Stimulated activated CD4-positive, alpha-beta T cell treated with anti-CD3 and anti-CD28 coated beads, Interleukin-12 subunit alpha, Interleukin-12 subunit beta, amount 100 ng/mL, for 4 hours (primary cell): ENCODE results near the gene RAI14.
"Not testable (repeated sequence)": the region's sequence is repeated elsewhere in the genome, so short reads cannot be mapped to it uniquely, and the experiment has no call there.

Experiments used
- DNase-seq: peaks from one replicate; pipeline ENCODE4 v3.0.0-alpha.2; 2020

The RAI14 gene

DNA sequence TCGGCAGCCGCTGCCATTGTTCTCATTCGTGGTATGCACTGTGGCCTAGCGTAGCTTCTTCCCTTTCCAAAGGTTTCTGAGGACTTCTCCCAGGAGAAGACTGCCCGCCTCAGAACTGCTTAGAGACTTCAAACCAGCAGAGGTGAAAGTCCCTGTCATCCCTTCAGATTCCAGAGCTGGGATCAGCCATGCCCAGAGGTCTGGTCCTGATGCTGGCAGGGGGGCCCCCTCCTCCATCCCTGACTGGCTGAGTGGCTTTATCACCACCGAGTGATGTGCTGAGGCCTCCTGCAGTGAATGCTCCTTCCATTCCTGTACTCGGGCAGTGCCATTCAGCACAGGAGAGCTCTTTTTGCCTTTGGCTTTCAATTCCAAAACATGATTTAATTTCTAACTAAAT lies 174.7 kb downstream of the RAI14 start:
- DNase-seq: not testable (repeated sequence)

DNA sequence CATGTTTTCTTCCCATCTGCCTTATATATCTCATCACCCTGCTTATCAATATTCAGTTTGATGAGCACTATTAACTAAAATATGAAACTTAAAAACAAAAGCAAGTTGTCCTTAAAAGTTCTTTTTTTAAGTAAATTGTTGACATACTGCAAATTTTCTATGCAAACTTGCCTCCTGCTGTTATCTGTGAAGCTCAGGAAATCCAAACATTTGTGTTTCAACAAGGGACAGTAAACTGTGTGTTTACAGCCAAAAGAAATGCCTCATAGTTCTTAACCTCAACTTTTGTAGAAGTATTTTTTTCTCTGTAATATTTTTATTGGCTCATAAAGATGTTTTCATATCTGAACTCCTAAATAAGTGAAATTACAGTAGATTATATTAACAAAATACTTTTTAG lies 175.2 kb downstream of the RAI14 start:
- DNase-seq: no peak

DNA sequence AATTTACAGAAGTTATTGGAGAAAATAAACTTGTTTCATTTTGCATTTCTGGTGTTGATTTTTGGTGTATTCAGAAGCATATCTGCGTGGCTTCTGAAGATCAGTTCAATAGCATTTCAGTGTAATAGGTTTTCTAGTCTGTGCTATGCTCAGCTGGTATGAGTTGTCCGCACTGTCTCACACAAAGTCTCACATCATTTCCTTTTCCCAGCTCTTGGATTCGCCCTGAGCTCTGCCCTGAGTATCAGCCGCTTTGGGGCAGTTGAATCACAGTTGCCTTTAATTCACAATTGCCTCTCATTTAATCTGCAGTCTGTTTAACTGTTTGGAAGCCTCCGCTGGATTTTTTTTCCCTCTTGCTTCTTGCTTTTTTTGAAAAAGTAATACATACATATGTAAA lies 176.4 kb downstream of the RAI14 start:
- no peak for DNase-seq

DNA sequence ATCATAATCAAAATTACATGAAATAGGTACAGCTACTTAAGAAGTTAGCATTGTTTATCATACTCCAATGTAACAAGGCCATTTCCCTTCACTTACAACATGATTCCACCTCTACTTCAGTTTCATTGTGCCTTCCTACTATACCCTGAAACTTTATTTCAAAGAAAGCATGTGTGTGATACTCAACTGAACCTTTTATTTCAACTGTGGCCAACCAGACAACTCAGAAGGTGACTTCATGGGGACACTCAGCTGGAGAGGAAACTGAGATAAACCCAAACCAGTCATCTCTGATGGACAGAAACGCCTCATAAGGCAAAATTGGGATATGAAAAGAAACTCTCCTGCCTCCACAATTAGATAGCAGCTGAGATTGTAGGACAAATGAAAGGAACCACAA lies 177.0 kb downstream of the RAI14 start:
- DNase-seq: no peak

DNA sequence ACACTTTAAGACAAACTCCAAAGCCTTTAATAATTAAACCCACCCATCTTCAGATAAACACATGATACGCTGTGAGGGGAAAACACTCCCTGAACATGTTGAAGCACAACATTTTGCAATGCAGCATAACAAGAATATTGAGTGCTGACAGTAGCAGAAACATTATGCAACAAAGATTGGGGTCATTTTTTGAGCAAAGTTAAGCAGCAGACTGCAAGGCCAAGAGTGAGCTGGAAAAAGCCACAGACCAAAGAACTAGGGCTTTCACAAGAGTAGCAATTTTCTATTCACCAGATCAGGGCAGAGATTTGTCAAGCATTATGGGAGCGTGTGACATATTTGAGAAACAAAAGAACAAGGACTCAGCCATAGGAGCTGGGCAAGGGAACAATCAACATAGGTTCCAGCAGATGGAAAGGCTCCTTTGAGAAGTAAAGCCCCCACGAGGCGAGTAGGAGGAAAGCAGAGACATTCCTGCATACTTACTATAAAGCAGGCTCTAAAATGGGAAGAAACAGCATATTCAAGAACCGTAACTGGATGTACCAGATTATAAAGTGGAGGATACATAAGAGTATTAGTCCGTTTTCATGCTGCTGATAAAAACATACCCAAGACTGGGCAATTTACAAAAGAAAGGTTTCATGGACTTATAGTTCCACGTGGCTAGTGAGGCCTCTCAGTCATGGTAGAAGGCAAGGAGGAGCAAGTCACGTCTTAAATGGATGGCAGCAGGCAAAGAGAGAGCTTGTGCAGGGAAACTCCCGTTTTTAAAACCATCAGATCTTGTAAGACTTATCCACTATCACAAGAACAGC lies 178.1 kb downstream of the RAI14 start:
- DNase-seq: no peak

DNA sequence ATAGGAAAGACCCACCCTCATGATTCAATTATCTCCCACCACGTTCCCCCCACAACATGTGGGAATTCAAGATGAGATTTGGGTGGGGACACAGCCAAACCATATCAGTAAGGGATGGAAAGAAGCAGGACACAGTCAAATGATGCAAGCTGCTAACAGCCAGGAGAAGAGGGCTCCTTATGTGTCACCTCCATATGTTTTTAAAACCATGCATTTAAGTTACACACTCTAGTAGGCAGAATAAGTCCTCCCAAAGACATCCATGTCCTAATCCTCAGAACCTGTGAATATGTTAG lies 178.6 kb downstream of the RAI14 start:
- DNase-seq: no peak

DNA sequence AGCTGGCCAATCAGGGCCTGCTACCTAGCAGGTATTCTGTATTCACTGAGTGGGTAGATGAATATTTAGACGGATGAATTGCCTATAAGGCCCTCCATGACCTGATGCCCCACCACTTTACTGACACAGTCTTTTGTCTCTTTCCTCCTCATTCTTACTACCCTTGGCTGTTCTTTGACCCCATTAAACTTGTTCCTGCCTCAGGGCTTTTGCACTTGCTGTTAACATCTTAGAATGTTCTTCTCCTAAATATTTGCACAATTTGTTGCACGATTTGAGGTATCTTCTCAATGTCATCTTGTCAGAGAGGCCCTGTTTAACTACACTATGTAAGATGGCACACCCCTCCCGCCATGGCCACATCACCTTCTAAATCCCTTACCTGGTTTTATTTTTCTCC lies 179.5 kb downstream of the RAI14 start:
- DNase-seq: no peak

DNA sequence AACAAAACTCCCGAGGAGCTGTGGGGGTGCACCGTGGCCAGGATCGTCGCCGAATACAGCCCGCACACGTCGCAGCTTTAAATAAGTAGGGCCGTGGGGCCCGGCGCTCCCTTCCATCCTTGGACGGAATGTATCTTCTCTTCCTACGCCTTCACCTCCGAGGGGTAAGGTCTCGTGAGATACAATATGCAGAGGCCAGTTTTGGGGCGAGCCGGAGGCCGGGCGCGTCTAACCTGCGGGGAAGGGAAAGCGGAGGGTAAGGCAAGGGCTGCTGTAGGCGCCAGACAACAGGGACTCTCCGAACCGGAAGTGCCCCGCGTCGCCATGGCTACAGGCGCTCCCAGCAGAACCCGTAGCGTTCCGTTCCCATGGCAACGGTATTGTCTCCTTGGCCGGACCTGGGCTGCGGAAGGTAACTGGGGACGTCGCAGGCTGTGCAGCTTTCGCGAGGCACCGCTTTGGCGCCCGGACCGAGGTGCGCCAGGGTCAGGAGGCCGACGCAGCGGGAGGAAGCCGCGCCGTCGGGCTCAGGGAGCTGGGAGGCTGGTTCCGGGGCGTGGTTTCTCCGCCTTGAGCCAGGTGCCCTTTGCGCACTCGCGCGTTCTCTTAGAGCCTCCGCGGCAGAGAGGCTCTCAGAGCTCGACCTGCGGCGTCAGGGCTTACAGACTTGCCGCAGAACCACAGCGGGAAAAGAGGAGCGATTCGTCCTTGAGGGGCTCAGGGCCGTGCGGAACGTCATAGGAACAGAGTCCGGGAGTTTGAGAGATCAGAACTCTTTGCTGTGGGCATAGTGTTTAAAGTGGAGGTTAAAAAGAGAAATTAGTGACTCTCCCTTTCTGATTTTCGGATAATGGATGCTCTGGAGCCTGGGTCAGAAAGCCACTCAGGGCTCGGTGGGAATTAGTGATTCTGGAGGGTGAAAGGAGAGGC lies 182.9 kb downstream of the RAI14 start, which contains the start of gene TTC23L:
Gene TTC23L (plus strand): TSS at position 380 of the 930 bp plus-strand sequence. CDS start 1,508 bp downstream, outside the sequence.
- peak; percentile 85 for DNase-seq

DNA sequence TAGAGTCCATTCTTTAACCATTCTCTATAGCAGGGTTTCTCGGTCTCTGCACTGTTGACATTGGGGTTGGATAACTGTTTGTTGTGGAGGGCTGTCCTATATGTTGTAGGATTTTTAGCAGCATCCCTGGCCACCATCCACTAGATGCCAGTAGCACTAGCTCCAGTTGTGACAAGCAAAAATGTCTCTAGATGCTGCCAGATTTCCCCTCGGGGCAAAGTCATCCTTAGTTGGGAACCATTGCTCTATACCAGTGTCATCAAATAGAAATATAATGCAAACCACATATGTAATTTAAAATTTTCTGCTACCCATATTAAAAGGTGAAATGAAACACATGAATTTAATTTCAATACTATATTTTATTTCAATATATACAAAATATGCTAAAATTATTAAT lies 185.7 kb downstream of the RAI14 start:
- DNase-seq: no peak

DNA sequence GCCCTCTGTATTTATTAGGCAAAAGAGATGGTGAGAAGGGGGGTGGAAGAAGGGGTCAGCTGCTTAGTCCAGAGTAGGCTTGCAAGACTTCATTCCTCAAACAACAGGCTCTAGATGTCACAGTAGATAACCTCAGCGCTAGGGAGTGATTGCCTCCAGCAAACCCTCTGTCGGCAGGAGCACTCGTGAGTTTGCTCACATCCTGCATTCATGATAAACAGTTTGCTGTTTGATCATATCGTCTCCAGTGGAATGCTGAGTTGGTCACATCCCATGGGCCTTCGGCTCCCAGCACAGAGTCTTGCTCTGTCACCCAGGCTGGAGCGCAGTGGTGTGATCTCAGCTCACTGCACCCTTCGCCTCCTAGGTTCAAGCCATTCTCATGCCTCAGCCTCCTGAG lies 186.4 kb downstream of the RAI14 start:
- DNase-seq: no peak

DNA sequence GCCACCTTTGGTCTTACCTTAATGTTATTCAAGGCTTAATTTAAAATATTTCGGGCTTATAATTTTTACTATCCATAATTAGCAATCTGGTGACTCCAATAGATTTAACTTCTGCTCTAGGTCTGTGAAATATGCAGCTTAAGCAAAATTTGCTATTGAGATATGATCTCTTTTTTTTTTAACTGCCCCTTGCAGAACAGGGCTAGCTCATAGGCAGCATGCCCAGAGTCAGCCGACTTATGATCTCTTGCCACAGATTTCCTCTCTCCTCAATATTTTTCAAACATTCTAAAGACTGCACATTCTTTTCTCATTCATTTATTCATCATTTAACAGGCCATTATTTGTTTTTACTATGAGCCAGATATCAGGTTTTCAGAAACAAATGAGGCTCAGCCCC lies 187.4 kb downstream of the RAI14 start:
- DNase-seq: no peak

DNA sequence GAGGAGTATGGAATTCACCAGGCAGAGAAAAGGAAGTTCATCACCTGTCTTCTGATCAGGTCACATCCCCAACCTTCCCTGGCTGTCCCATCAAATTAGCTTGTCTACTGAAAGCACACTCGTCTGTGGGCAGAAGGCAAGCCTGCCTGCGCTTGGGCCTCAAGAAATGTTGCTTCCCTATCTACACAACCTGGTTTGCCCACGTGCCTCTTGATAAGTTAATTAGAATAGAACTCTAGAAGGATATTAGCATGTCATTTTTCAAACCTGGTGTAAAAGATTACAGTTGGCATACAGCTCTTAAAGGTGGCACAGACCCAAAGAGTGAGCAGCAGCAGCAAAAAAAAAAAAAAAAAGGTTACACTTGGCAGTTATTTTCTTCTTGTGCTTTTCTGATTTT lies 188.0 kb downstream of the RAI14 start:
- DNase-seq: no peak

DNA sequence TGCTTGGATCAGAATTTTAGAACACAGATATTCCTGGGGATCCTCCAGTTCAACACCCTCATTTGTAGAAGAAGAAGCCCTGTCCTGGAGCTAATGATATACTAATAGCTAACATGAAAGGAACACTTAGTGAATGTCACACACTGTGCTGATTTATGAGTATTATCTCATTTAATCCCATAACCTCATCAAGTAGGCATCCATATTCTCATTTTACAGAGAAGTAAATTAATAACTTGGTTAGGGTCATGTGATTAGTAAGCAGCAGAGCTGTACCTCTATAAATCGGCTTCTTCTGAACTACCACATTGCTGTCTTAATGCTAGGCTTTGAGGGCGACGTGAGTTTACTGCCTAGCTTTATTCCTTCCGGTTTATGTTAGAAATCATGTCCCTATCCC lies 188.9 kb downstream of the RAI14 start:
- DNase-seq: no peak

DNA sequence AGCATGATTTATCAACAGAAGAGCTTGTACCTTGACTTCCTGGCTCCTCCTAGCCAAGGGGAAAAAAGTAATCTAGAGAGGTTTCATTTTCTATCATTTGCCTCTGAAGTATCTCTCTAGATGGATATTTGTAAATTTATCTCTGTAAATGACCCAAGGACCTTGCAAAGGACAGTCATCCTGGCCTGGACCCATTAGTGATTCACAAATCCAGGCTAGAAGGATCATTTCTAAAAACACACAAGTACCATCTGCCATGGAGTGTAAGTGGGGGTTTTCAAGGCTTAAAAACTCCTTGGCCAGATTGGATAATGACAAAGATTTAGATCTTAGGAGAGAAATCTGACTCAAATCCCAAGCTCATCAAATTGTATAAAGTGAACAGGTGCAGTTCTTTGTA lies 190.9 kb downstream of the RAI14 start:
- DNase-seq: no peak

DNA sequence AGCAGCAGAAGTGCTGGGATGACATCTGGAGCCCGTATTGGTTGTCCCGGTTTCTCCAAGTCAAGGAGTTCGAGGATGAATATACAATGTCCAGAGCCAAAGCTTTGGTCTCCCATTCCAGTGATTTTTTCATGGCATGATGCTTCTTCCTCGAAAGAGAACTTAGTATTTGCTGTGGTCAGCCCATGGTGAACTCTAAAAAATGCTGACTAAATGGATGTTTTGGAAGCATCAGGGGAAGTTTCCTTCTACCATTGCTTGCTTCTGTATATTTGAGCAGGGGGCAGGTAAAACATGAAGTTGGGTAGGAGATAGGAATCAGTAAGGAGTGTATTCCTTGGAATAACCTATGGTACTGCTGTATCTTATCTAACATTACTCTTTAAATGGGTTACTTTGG lies 191.4 kb downstream of the RAI14 start:
- no peak for DNase-seq

DNA sequence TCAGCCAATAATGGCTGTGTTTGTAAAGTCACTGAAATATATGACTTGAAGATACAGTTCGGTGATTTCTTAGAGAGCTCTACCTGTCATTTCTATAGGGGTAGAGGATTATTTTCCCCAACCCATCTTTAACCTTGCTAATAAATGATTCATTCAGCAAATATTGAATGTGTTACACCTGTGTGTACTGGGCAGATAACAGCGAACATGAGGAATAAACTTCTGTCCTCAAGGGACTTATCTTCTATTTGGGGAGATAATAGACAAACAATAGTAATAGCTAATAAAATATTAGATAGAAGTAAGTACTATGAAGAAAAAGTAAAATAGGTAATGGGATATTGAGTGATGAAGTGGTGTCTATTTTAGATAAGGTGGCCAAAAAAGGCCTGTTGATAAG lies 192.1 kb downstream of the RAI14 start:
- no peak for DNase-seq

DNA sequence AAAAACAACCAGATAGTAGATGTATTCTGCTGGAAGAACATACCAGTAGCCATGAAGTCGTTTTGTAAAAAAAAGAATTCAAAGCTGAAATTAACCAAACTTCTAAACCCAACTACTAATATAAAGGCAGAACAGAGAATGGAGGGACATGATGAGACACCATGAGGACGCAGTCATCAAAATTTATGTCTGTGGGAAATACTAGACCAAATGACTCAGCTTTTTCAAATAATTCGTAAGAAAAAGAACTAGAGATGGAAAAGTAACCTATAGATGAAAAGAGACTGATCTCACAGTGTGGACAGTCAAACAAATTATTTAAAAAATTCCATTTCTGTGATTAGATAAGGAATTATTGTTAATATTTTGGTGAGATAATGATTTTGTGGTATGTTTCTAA lies 193.1 kb downstream of the RAI14 start:
- no peak for DNase-seq

DNA sequence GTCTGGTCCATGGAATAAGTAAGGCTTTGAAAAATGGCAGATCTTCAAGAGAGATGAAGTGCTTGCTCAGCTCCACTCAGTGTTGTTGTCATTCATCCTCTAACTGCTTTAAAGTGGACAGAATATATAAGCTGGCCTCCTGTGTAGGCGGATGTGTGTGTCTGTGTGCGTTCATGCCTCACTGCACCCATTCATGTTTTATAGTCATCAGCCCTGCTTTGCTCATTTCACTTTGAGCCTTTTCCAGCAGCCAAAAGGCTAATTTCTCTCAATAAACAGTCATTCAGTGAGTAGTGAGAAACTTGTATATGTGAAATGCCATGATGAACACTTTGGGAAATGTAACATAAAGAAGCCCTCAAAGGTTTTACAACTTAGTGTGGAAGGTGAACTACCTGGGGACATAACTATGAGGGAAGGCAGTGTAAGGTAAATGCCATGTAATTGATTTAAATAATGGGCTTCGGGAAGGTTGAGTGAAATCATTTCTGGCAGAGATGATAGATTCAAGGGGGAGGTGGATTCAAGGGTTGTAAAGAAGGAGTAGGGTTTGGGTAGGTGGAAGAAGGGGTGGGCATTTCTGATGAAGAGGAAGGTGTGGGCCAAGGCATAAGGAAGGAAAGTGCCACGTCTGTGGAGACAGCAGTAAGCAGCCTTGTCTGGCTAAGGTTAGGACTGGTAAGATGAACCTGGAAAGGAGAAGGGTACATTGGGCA lies 198.5 kb downstream of the RAI14 start:
- no peak for DNase-seq

DNA sequence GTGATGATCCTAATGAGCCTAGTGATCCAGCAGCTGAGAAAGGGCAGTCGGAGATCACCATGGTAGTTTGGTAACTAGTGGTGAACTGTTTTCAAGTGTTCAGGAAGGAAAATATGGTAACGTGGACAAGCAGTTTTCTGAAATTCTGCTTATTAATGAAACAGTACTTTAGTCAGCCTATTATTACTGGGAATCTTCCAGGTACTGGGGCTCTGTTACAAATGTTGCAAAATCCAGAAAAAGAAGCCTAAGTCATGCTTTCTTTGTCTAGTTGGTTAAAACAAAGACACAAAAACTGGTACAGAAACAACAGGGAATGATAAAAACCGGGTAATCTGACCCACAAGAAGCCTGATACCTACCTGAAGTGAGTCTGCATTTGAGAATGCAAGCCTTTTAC lies 201.0 kb downstream of the RAI14 start:
- DNase-seq: no peak

DNA sequence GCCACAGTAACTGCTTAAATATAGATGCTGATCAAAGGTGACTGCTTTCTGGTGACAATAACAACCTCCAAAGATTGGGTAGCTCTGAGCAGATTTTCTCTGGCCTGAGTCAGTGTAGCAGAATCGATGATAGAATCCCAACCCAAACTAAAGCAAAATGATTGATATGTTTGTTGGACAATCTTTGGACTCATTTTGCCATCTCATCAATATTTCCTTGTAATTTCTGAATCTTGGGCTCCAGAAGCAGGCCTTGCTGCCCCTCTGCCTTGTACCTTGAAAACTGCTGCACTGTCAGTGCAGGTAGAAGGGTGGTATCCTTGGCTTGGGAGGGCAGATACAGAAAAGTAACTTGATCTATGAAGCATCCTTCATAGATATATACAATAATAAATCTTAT lies 201.8 kb downstream of the RAI14 start:
- DNase-seq: no peak

DNA sequence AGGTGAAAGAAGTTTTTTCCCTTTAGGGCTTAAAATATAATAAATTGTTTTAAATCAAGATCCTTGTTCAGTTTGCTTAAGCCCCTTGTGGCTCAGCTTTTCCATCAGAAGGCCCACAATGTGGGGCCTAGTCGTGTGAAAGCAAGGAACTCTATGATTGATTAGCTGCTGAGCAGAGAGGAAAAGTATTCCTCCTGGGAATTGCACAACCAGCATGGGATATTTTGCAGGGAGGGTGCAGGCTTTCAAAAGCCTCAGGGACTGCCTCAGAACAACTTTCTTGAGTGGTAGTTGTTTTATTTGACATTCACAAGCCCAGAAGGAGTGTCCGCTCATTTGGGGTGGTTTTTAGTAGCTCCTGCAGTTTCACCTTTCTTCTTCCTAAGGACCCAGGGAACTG lies 202.7 kb downstream of the RAI14 start:
- DNase-seq: no peak

DNA sequence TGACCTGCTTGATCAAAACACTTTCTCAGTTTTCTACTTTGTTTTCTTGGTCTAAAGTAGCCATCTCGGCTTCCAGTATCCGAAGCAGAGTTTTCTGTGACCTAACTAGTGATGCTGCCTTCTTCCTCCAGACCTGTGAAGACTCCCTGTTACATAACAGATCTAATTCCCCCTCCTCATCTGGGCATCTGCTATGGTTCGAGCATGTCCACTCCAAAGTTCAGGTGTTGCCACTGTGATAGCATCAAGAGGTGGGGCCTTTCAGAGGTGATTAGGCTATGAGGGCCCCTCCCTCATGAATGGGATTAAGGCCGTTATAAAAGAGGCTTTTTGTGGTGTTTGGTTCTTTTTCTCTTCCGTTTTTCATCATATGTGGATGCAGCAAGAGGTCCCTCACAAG lies 203.1 kb downstream of the RAI14 start:
- DNase-seq: no peak

DNA sequence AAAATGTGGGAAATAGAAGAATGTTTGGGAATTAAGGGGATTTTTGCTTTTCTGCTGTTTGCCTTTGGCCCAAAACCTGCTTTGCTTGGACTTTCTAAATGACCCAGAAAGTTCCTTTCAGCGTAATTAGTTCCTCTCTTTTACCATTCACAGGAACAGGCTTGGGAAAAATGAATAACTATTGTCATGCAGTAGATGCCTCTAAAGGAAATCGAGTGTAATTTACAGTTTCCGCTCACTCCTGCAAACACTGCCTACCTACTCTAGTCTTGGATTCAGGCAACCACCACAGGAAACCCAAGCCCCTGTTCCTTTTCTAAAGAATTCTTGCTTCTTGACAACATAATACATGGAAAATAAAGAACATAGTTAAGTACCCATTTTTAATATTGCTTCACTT lies 207.8 kb downstream of the RAI14 start:
- DNase-seq: no peak

DNA sequence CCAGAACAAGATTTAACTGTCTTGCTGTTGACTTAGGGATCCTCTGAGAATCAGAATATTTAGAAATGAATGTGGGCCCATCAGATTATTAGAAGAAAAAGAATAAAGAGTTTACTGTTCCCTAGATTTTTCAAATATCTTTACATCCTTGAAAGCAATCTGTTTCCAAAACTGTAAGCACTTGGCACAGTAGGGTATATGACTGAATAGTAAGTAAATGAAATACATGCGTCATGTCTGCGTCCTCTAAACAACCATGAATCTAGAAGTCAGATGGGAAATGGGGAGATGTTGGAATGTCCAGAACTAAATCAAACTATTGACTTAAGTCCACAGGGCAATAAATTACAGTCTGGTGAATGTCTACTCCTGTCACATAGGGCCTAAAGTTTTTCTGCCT lies 209.0 kb downstream of the RAI14 start:
- DNase-seq: no peak
